GM19324 (cell line): Measurements from ENCODE around the gene DEFB129.
"Not testable (repeated sequence)": the region's sequence is repeated elsewhere in the genome, so short reads cannot be mapped to it uniquely, and the experiment has no call there.

Experiments
- ATAC-seq: cut with Tn5 transposase; IDR thresholded peaks from one replicate; pipeline ENCODE4 v1.9.1; 2021; ENCODE audit warnings: mild to moderate bottlenecking, moderate library complexity; ENCODE audit not compliant: unreplicated experiment, low FRiP score

DEFB129 gene, protein sequence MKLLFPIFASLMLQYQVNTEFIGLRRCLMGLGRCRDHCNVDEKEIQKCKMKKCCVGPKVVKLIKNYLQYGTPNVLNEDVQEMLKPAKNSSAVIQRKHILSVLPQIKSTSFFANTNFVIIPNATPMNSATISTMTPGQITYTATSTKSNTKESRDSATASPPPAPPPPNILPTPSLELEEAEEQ

DNA sequence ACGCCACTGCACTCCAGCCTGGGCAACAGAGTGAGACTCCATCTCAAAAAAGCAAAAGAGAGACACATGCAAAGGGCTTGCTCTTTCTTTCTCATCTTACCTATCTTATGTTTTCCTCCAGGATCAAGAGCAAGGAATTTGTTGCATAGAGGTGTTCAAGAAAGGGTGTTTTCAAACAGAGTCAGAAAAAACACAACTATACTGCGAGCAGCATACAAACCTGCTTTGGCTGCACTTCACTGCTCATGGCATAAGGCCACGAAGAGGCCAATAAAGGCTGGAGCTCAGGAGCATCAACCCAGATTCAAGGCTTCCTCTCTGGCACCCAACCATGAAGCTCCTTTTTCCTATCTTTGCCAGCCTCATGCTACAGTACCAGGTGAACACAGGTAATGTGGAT, at the start of gene DEFB129:
Gene DEFB129 (plus strand): TSS at position 301 of the 400 bp plus-strand sequence. CDS start 31 bp downstream, at position 332.
- ATAC-seq: no peak

DNA sequence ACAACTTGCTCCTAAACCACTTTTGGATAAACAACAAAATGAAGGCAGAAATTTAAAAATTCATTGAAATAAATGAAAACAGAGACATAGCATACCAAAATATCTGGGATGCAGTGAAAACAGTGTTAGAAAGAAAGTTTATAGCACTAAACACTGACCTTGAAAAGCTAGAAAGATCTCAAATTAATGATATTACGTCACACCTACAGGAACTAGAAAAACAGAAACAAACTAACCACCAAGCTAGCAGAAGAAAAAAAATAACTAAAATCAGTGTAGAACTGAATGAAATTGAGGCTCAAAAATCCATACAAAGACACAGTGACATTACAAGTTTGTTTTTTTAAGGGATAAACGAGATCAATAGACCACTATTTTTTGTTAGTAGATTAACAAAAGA, 42.8 kb upstream of the DEFB129 start:
- ATAC-seq: no peak

DNA sequence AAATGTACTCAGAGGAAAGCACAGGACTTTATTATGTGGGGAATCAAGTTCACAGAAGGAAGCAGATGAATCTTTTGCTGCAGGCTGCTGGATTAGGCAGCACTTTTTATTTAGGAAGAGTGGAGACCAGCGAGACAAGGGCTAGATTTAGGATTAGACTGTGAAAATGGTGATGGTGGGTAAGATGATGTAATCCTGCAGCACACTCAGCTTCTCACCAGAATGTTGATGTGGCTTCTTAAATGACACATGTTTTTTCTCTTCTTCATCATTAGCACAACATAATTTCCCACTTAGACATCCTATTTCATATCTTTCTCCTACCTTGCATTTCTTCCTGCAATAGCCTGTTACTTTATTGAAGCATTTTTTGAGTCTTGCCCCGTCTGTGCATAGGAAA, 39.3 kb upstream of the DEFB129 start:
- ATAC-seq: no peak

DNA sequence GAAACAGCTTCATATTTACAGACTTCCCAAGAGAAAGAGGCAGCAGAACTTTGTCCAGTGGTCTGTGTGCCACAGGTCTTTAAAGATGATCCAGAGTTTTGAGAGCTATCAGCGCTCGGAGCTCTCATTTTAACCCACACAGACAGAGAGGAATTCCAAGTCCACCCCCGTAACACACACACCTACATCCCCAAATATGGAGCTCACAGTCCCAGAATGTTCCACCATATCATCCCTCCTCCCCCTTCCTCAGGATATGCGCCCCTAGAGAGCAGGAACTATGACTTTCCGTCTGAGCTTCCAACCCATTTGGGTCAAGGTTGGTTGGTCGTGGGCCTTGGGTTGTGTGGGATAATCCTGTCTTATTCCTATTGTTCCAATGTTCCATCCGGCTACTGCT, 37.4 kb upstream of the DEFB129 start, which contains the start of gene DEFB128:
Gene DEFB128 (minus strand): TSS at position 101 of the 400 bp plus-strand sequence. CDS start 88 bp downstream, at position 13.
- ATAC-seq: no peak

DNA sequence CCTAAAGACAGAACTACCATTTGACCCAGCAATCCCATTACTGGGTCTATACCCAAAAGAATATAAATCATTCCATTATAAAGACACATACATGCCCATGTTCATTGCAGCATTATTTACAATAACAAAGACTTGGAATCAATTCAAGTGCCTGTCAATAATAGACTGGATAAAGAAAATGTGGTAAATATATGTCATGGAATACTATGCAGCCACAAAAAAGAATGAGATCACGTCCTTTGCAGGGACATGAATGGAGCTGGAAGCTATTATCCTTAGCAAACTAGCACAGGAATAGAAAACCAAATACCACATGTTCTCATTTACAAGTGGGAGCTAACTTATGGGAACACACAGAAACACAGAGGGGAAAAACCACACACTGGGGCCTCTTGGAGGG, 28.8 kb upstream of the DEFB129 start:
- no peak for ATAC-seq

DNA sequence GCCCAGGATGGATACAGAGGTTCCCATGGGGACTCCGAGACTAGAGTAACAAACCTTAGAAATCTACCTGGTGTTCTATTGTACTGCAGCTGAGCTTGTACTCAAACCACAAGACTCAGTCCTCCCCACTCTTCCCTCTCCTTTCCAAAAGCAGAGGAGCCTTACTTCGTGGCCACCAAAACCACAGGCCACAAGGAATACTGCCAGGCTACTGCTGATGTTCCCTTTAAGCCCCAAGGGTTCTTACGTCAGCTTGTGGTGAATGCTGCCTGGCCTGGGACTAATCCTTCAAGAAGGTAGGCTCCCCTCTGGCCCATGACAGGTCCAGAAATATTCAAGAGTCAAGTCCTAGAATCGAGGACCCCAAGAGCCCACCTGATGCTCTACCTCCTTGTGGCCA, 27.1 kb upstream of the DEFB129 start:
- ATAC-seq: no peak

DNA sequence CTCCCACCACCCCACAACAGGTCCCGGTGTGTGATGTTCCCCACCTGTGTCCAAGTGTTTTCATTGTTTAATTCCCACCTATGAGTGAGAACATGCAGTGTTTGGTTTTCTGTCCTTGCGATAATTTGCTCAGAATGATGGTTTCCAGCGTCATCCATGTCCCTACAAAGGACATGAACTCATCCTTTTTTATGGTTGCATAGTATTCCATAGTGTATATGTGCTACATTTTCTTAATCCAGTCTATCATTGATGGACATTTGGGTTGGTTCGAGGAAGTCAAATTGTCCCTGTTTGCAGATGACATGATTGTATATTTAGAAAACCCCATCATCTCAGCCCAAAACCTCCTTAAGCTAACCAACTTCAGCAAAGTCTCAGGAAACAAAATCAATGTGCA, 23.4 kb upstream of the DEFB129 start:
- not testable (repeated sequence) for ATAC-seq

DNA sequence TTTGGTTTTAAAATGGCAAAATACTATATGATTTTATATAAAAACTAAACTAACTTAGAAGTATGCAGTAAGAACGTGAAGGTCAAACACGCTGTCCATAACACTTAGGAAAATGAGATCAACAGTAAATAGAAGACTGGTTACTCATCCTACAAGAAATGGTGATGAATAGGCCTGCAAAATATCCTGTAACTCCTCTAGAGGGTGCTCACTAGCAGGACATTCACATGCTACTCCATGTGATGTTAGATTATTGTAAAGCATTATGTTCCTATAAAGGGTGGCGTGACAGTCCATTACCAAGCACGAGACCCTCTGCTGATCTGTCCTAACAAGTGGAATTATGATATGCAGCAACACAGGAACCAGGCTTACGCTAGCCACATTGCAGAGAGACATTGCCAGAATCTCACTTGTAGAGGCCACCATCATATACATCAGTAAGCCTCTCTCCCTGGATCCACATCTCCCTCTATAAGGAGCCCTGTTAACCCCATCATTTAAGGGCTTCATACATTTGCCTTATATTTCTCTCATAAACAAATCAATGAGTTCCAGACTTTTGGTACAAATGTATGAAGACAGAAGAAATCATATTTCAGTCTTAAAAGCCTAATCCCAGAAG, 18.0 kb upstream of the DEFB129 start:
- no peak for ATAC-seq

DNA sequence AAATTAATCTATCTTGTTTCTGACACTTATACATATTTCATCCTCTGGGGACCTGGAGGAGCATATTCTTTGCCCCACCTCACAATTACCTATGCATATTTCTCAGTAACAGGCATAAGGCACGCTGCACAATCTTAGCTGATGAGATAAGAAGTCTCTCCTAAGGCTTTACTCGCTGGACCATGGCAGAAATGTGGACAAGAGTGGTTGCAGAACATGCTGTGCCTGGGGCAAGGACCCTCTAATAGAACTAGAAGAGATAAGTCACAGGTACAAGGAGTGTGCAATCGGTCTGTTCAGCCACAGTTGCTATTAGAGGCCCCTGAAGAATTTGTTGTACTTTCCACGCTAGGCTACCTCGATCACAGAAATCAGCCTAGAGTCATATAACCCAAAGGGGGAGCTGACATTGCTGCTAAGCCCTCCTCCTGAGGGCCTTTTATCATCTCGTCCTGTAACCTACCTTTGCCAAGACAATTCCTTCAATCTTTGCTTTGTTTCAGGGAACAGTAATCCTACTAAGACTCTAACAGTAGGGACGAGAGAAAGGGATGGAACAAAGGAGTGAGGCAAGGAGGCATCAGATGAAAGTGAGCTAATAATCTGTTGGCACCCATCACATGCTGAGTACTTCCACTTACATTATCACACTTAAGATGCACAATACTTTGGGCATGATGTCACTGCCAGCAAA, 16.1 kb upstream of the DEFB129 start:
- ATAC-seq: no peak

DNA sequence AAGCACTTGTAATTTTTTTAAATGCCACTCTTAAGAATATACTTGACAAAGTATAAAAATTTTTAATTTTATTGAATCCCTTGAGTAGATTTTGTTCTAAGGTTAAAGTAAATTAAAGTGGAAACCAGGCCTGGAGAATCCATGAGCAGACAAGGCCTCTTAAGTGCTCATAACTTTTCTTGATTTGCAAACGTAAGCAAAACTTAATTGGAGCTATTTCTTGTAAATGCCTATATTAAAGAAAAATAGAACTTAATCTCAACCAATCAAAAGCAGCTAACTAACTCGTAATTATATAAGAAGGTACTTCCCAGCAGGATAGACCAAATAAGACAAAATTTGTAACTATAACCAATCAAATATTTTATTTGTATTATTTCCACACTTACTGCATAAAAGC, 12.7 kb upstream of the DEFB129 start:
- no peak for ATAC-seq

DNA sequence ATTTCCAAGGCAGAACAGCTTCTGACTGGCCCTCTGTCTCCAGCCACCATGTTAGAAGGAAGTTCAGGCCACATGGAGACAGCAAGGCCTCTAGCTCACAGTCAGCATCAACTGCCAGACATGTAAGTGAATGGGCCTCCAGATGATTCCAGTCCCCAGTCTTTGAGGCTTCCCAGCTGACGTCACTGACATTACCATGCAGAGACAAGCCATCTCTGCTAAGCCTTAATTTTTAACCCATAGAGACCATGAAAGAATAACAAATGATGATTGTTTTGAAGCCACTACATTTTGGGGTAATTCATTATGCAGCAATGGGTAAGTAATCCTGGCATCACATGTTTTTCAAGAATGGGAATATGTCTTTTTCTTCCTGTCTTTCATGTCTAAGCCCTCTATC, 11.3 kb upstream of the DEFB129 start:
- ATAC-seq: no peak

DNA sequence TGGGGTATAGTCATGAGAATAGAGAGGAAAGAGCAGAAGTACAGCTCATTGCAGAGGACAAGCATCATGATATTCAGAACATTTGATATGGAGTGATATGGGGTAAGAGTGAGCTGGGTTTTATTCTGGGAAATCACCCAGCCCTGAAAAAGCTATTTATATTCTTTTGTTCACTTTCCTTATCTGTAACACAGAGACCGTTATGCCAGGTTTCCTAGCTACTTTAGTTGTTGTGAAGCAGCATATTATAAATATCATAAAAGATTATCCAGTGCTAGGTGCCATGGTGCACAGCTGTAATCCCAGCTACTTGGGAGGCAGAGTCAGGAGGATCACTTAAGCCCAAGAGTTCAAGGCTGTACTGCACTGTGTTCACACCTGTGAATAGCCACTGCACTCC, 9.8 kb upstream of the DEFB129 start:
- no peak for ATAC-seq

DNA sequence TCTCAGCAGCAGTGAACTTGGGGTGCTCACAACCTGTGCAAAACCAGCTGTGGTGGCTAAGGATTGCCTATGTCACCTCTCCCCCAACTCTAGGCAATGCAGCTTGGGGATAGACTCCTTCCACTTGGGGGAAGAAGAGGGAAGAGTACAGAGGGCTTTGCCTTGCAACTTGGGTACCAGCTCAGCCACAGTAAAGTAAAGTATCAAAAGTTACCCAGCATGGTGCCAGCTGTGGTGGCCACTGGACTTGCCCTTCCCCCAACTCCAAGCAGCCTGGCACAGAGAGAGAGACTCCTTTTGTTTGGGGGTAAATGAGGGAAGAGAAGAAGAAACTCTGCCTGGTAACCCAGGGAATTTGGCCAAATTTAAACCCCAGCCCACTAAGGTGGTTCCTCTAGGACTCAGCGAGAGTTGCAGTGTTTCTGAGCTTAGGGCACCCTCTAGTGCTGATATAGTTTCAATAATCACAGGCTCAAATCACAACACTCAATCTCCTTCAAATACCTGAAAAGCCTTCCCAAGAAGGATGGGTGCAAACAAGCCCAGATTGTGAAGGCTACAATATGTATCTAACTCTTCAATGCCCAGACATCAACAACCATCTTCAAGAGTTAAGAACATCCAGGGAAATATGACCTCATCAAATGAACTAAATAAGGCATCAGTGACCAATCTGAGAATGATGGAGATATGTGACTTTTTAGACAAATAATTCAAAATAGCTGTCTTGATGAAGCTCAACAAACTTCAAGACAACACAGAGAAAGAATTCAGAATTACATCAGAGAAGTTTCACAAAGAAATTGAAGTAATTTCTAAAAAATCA, 7.6 kb upstream of the DEFB129 start:
- no peak for ATAC-seq

DNA sequence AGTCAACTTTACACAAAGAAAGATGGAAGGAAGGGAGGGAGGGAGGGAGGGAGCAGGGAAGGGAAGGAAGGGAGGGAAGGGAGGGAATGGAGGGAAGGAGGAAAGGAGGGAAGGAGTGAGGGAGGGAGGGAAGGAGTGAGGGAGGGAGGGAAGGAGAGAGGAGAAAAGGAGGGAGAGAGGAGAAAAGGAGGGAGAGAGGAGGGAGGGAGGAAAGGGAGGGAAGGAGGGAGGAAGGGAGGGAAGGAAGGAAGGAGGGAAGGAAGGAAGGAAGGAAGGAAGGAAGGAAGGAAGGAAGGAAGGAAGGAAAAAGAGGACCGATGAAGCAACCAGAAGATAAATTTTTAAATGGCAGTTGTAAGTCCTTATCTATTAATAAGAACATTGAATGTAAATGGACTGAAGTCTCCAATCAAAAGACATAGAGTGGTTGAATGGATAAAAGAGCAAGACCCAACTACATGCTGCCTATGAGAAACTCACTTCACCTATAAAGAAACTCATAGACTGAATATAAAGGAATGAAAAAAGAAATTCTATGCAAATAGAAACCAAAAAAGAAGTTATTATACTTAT, 5.7 kb upstream of the DEFB129 start:
- no peak for ATAC-seq

DNA sequence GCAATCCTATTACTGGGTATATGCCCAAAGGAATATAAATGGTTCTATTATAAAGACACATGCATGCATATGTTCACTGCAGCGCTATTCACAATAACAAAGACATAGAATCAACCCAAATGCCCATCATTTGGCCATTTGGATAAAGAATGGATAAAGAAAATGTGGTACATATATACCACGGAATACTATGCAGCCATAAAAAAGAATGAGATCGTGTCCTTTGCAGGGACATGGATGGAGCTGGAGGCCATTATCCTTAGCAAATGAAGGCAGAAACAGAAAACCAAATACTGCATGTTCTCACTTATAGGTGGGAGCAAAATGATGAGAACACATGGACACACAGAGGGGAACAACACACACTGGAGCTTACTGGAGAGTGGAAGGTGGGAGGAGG, 1.2 kb upstream of the DEFB129 start:
- not testable (repeated sequence) for ATAC-seq

DNA sequence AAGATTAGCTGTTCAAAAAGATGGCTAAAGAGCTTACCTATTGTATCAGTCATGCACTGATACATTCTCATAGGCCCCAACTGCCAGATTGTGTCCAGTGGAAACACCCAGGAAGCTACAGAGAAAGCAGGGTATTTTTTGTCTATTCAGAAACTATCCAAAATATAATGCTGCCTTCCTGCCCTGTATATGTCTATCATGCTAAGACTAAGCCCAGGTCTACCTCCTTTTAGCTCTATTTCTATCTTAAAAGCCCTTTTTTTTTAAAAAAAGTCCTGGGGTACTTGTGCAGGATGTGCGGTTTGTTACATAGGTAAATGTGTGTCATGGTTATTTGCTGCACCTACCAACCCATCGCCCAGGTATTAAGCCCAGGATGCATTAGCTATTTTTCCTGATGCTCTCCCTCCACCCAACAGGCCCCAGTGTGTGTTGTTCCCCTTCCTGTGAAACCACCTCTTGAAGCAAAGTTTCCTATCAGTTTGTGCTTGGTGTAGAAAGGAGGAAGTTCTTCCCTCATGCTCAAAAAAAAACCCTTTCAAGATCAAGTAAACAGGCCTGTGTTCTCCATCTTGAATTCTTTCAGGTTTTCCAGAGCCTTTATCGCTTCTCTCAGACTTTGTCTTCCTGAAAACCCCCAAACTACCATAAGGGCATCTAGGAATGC, 514 bp downstream of the DEFB129 start:
- ATAC-seq: no peak

DNA sequence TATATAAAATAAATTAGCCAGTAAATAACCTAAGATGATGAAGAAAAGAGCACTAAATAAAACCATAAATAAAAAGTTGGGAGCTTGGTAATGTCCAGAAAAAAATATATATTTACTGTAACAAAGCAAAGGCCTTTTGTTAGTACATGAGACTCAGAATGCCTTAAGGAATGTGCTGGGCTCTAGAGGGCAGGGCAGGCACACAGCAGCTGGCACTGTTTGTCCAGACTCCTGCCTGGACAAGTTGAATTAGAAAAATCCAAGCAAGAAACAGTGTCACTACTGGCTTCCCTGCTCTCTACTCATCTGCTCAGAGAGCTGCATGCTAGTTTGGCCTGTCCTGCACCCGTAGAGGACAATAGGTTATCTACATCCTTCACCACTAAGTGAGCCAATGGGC, 8.8 kb downstream of the DEFB129 start:
- no peak for ATAC-seq

DNA sequence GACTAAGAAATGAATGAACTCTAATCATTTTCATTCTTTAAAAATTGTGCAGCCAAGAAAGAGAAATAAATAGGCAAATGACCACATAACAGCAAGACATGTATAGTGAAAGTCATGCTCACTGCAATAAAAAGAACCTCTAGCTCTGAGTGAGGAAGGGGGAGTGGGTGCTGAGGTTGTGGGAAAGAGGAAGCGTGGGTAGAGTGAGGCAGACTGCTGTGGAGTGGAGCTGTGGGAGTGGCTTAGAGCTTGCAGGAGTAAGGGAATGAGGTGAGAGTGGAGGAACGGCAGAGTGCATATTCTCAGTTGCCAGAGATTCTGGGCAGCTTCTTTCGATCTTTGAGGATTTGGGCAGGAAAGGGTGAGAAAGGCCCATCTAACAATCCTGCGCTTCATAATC, 10.4 kb downstream of the DEFB129 start:
- ATAC-seq: no peak

DNA sequence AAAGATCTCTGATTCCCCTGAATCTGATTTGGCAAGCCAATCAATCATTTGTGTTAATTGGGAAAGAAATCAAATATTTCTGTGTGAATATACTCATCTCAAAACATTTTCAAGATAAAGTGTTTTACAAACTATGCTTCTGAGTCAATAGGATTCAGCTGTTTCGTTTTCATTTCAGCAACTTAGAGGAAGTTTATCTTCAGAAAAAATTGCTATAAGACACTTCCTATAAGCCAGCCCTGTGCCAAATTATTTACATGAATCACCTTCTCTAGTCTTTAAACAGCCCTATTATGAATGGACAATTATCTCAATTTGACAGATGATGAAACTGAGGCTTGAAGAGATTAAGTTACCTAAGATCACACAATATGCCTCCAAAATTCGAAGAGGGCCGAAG, 10.9 kb downstream of the DEFB129 start:
- ATAC-seq: no peak

DNA sequence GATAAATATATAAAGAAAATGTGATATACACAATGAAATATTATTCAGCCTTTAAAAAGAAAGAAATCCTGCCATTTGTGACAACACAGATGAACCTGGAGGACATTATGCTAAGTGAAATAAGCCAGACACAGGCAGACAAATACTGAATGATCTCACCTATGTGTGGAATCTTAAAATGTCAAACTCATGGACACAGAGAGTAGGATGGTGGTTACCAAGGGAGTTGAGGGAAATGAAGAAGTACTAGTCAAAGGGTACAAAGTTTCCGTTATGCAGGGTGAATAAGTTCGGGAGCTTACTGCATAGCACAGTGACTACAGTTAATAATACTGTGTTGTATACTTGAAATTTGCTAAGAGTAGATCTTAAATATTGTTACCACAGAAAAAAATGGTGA, 15.8 kb downstream of the DEFB129 start:
- no peak for ATAC-seq
